ENCODE measurements around the gene PRSS35. TPM values are rescaled to one million over a fixed set of nuclear protein-coding genes. Genes with fewer than 3 reads are reported as not detected.
"Not testable (repeated sequence)": the region's sequence is repeated elsewhere in the genome, so short reads cannot be mapped to it uniquely, and the experiment has no call there.

Gene PRSS35
- total RNA-seq, 1 donor from 2014 or later = 1.3 TPM

DNA sequence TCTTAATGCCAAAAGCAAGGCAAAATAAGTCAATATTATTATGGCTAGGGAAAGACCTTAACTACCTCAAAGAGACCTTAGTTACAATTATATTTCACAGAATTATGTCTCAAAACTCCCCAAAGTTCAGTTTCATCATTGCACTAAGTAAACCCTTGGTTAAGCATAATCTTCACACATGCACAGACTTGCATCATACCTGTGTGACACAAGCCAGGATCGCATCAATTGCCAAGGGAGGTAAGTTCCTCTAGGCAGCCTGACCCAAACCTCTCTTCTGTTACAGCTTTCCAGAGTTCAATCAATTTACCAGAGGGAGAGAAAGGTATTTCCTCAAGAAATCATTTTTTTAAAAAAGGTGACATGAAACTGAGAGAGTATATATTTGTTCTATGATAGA lies 31.9 kb upstream of the PRSS35 start:
- no peak overlapping the region for H3K4me3 ChIP-seq
- DNase-seq (no peak), ATAC-seq (no peak)
- H3K9me3 ChIP-seq = no peaks in the 10 kb centered on the region
- H3K36me3 ChIP-seq = no peaks in the 10 kb centered on the region
- intact Hi-C loops (cut with DNase I) = no loop called here
- H3K27me3 ChIP-seq = no peaks in the 10 kb centered on the region
- TF ChIP-seq, protein P1, sequence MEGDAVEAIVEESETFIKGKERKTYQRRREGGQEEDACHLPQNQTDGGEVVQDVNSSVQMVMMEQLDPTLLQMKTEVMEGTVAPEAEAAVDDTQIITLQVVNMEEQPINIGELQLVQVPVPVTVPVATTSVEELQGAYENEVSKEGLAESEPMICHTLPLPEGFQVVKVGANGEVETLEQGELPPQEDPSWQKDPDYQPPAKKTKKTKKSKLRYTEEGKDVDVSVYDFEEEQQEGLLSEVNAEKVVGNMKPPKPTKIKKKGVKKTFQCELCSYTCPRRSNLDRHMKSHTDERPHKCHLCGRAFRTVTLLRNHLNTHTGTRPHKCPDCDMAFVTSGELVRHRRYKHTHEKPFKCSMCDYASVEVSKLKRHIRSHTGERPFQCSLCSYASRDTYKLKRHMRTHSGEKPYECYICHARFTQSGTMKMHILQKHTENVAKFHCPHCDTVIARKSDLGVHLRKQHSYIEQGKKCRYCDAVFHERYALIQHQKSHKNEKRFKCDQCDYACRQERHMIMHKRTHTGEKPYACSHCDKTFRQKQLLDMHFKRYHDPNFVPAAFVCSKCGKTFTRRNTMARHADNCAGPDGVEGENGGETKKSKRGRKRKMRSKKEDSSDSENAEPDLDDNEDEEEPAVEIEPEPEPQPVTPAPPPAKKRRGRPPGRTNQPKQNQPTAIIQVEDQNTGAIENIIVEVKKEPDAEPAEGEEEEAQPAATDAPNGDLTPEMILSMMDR (IDR thresholded peaks at IDR 0.05) = no peak
- no peaks in the 10 kb centered on the region for H3K4me1 ChIP-seq
- no peak overlapping the region for H3K27ac ChIP-seq

DNA sequence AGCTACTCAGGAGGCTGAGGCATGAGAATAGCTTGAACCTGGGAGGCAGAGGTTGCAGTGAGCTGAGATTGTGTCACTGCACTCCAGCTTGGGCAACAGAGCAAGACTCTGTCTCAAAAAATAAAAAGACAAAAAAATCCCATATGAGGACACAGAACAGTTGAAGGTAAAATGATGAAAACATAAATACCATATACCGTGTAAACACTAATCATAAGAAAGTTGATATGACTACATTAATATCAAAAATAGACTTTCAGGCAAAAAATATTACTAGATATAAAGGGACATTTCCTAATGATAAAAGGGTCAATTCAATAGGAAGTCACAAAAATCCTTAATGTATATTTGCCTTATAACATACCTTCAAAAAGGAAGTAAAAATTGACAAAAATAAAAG lies 30.4 kb upstream of the PRSS35 start:
- H3K27me3 ChIP-seq; H3K4me3 ChIP-seq; H3K9me3 ChIP-seq; H3K27ac ChIP-seq; H3K4me1 ChIP-seq; intact Hi-C loops (cut with DNase I); H3K36me3 ChIP-seq; ATAC-seq; DNase-seq: not testable (repeated sequence)

- Histone ChIP-seq H3K4me1 (no peaks in the 10 kb centered on the region), H3K36me3 (no peaks in the 10 kb centered on the region), H3K9me3 (no peaks in the 10 kb centered on the region), H3K27ac (no peak overlapping the region), H3K27me3 (no peaks in the 10 kb centered on the region), H3K4me3 (no peak overlapping the region)
- TF ChIP-seq, protein P1 (IDR thresholded peaks at IDR 0.05) = no peak
- ATAC-seq = no peak
- DNase-seq = no peak
- intact Hi-C loops (cut with DNase I) = no loop called here
Observed at GRCh38 chr6:83488448-83488847, 23.9 kb upstream of the PRSS35 start.

DNA sequence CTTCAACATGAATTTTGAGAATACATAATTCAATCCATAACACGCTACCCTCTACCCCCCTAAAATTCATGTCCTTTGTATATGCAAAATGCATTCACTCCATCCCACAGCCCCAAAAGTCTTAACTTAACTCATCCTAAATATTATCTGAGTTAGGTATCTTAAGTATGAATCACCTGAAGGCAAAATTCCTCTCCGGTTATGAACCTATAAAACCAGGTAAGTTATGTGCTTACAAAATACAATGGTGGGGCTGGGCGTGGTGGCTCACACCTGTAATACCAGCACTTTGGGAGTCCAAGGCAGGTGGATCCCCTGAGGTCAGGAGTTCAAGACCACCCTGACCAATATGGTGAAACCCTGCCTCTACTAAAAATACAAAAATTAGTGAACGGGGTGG lies 23.5 kb upstream of the PRSS35 start:
- TF ChIP-seq, protein P1 (IDR thresholded peaks at IDR 0.05) = no peak
- Histone ChIP-seq H3K4me3 (no peak overlapping the region), H3K4me1 (no peaks in the 10 kb centered on the region), H3K27me3 (no peaks in the 10 kb centered on the region), H3K9me3 (no peaks in the 10 kb centered on the region), H3K36me3 (no peaks in the 10 kb centered on the region), H3K27ac (no peak overlapping the region)
- no peak for DNase-seq
- intact Hi-C loops (cut with DNase I) = no loop called here
- ATAC-seq = no peak

GRCh38 chr6:83490217-83490807 lies 22.0 kb upstream of the PRSS35 start:
- ATAC-seq = no peak
- no peak overlapping the region for H3K4me3 ChIP-seq
- no peaks in the 10 kb centered on the region for H3K27me3 ChIP-seq
- intact Hi-C loops (cut with DNase I) = no loop called here
- no peaks in the 10 kb centered on the region for H3K36me3 ChIP-seq
- no peak for DNase-seq
- no peak overlapping the region for H3K27ac ChIP-seq
- no peaks in the 10 kb centered on the region for H3K4me1 ChIP-seq
- no peaks in the 10 kb centered on the region for H3K9me3 ChIP-seq
- TF ChIP-seq, protein P1 (IDR thresholded peaks at IDR 0.05) = no peak

- Histone ChIP-seq H3K4me3 (no peak overlapping the region), H3K4me1 (no peaks in the 10 kb centered on the region), H3K36me3 (no peaks in the 10 kb centered on the region), H3K9me3 (no peaks in the 10 kb centered on the region), H3K27ac (no peak overlapping the region), H3K27me3 (no peaks in the 10 kb centered on the region)
- peak; percentile 78 for ATAC-seq
- DNase-seq = no peak
- intact Hi-C loops (cut with DNase I) = no loop called here
- TF ChIP-seq, protein P1 (IDR thresholded peaks at IDR 0.05) = no peak
Observed at GRCh38 chr6:83505356-83505755, 7.0 kb upstream of the PRSS35 start.
